Measurements from ENCODE around the gene MIOS.

Gene MIOS

GRCh38 chr7:7550663-7551062, 16.0 kb upstream of the MIOS start:
- no peak overlapping the region for H3K27ac ChIP-seq (ENCODE audit: low read length)
- no peaks in the 10 kb centered on the region for H3K36me3 ChIP-seq (replicated peaks; ENCODE audit: insufficient read depth, low read length)
- no peak overlapping the region for H3K4me2 ChIP-seq (ENCODE audit: low read depth, low read length)
- no peaks in the 10 kb centered on the region for H3K9me3 ChIP-seq (replicated peaks; ENCODE audit: insufficient read depth, low read length)
- H4K20me1 ChIP-seq (ENCODE audit: insufficient read depth, low read length) = no peaks in the 10 kb centered on the region
- peaks cover 4% of the 10 kb centered on the region; the same call in 1 of the 2 replicates for H3K4me1 ChIP-seq (ENCODE audit: low read length)
- TF ChIP-seq EZH2phosphoT487 (IDR thresholded peaks at IDR 0.05; ENCODE audit: low read length) = no peak
- no peak for TF ChIP-seq CTCF (IDR thresholded peaks at IDR 0.05; ENCODE audit: low read length)
- no peak for TF ChIP-seq EZH2 (optimal IDR thresholded peaks at IDR 0.05; ENCODE audit: low read depth, low read length)
- H3K9ac ChIP-seq (ENCODE audit: low read length) = no peak overlapping the region
- H2AFZ ChIP-seq (ENCODE audit: low read length) = no peak overlapping the region
- no peaks in the 10 kb centered on the region for H3K9me2 ChIP-seq (replicated peaks; ENCODE audit: insufficient read depth, low read length)
- no peak overlapping the region for H3K4me3 ChIP-seq (ENCODE audit: low read length)
- H3F3A ChIP-seq (ENCODE audit: insufficient read depth, low read length) = no peaks in the 10 kb centered on the region
- no peaks in the 10 kb centered on the region for H3K27me3 ChIP-seq (replicated peaks; ENCODE audit: insufficient read depth, low read length)
- H3K79me2 ChIP-seq (ENCODE audit: low read length) = no peaks in the 10 kb centered on the region
- no peak for DNase-seq

- TF ChIP-seq CTCF (IDR thresholded peaks at IDR 0.05; ENCODE audit: low read length) = no peak
- no peak for TF ChIP-seq EZH2phosphoT487 (IDR thresholded peaks at IDR 0.05; ENCODE audit: low read length)
- TF ChIP-seq EZH2 (optimal IDR thresholded peaks at IDR 0.05; ENCODE audit: low read depth, low read length) = no peak
- no peak overlapping the region for H3K27ac ChIP-seq (ENCODE audit: low read length)
These were observed 14.5 kb upstream of the MIOS start for GRCh38 chr7:7552199-7552598.

GRCh38 chr7:7553386-7553785, 13.3 kb upstream of the MIOS start:
- DNase-seq = no peak
- Histone ChIP-seq H3K27ac (ENCODE audit: low read length) (no peak overlapping the region), H3K9me2 (replicated peaks; ENCODE audit: insufficient read depth, low read length) (no peaks in the 10 kb centered on the region), H3K4me2 (ENCODE audit: low read depth, low read length) (no peak overlapping the region), H3K9ac (ENCODE audit: low read length) (no peak overlapping the region), H3K4me1 (ENCODE audit: low read length) (peaks cover 4% of the 10 kb centered on the region; the same call in 1 of the 2 replicates), H3K79me2 (ENCODE audit: low read length) (no peaks in the 10 kb centered on the region), H4K20me1 (ENCODE audit: insufficient read depth, low read length) (no peaks in the 10 kb centered on the region), H3F3A (ENCODE audit: insufficient read depth, low read length) (no peaks in the 10 kb centered on the region), H3K36me3 (replicated peaks; ENCODE audit: insufficient read depth, low read length) (no peaks in the 10 kb centered on the region), H3K9me3 (replicated peaks; ENCODE audit: insufficient read depth, low read length) (no peaks in the 10 kb centered on the region), H3K4me3 (ENCODE audit: low read length) (no peak overlapping the region), H2AFZ (ENCODE audit: low read length) (no peak overlapping the region), H3K27me3 (replicated peaks; ENCODE audit: insufficient read depth, low read length) (no peaks in the 10 kb centered on the region)
- TF ChIP-seq EZH2 (optimal IDR thresholded peaks at IDR 0.05; ENCODE audit: low read depth, low read length) = no peak
- no peak for TF ChIP-seq CTCF (IDR thresholded peaks at IDR 0.05; ENCODE audit: low read length)
- no peak for TF ChIP-seq EZH2phosphoT487 (IDR thresholded peaks at IDR 0.05; ENCODE audit: low read length)

More at GRCh38 chr7:7552199-7552598, 14.5 kb upstream of the MIOS start:
- Histone ChIP-seq H3K9me3 (replicated peaks; ENCODE audit: insufficient read depth, low read length) (no peaks in the 10 kb centered on the region), H3K9me2 (replicated peaks; ENCODE audit: insufficient read depth, low read length) (no peaks in the 10 kb centered on the region), H3K27me3 (replicated peaks; ENCODE audit: insufficient read depth, low read length) (no peaks in the 10 kb centered on the region), H3K79me2 (ENCODE audit: low read length) (no peaks in the 10 kb centered on the region), H3K9ac (ENCODE audit: low read length) (no peak overlapping the region), H3K36me3 (replicated peaks; ENCODE audit: insufficient read depth, low read length) (no peaks in the 10 kb centered on the region), H3F3A (ENCODE audit: insufficient read depth, low read length) (no peaks in the 10 kb centered on the region), H3K4me3 (ENCODE audit: low read length) (no peak overlapping the region), H3K4me1 (ENCODE audit: low read length) (peaks cover 4% of the 10 kb centered on the region; the same call in 1 of the 2 replicates), H3K4me2 (ENCODE audit: low read depth, low read length) (no peak overlapping the region), H4K20me1 (ENCODE audit: insufficient read depth, low read length) (no peaks in the 10 kb centered on the region), H2AFZ (ENCODE audit: low read length) (no peak overlapping the region)
- no peak for DNase-seq

Measured in MM.1S (cell line).